RPMI7951 (cell line): ENCODE data around the gene PLSCR3. TPM values are rescaled to one million over a fixed set of nuclear protein-coding genes. Genes with fewer than 3 reads are reported as not detected.
A peak's percentile ranks its signal among the peaks of the same experiment; 100 is the strongest.

ENCODE experiments used
- DNase-seq: peaks from one replicate; pipeline ENCODE4 v3.0.0-alpha.2; 2012; ENCODE audit warnings: low read depth
- total RNA-seq: library from RNA; depleted of rRNA; stranded (reverse); fragments of >200 nt; shearing (Covaris generic); gene quantifications from 2 replicates; pipeline ENCODE4 v1.2.3, GENCODE V29; 2014

The PLSCR3 gene
- total RNA-seq, 1 experiment from 2014 or later: 23.2 TPM

- no peak for DNase-seq
Measured at GRCh38 chr17:7426896-7427489, 32.7 kb upstream of the PLSCR3 start.

GRCh38 chr17:7426203-7426863 is 32.0 kb upstream of the PLSCR3 start:
- DNase-seq: no peak

- DNase-seq: no peak
Measured at GRCh38 chr17:7425756-7426155, 31.4 kb upstream of the PLSCR3 start.

GRCh38 chr17:7425316-7425715 is 31.0 kb upstream of the PLSCR3 start, which contains the start of gene SPEM2:
SPEM2 (plus strand) TSS chr17:7425616; CDS start chr17:7425689, 73 bp downstream.
- no peak for DNase-seq

- DNase-seq: no peak
Measured at GRCh38 chr17:7423679-7424078, 29.4 kb upstream of the PLSCR3 start.

- DNase-seq: no peak
Measured at GRCh38 chr17:7421186-7421585, 26.9 kb upstream of the PLSCR3 start.

GRCh38 chr17:7419819-7420610 is 25.7 kb upstream of the PLSCR3 start, which contains the start of gene SPEM1:
SPEM1 (plus strand) TSS chr17:7420324; CDS start chr17:7420385, 61 bp downstream.
- no peak for DNase-seq

GRCh38 chr17:7418472-7419152 is 24.3 kb upstream of the PLSCR3 start:
- DNase-seq: no peak

GRCh38 chr17:7417056-7417655 is 22.8 kb upstream of the PLSCR3 start:
- no peak for DNase-seq

- DNase-seq: no peak
Measured at GRCh38 chr17:7416323-7416722, 22.0 kb upstream of the PLSCR3 start.

- DNase-seq: no peak
Measured at GRCh38 chr17:7415784-7416183, 21.5 kb upstream of the PLSCR3 start.

- no peak for DNase-seq
Measured at GRCh38 chr17:7414837-7415236, 20.5 kb upstream of the PLSCR3 start.

GRCh38 chr17:7413346-7413985 is 19.1 kb upstream of the PLSCR3 start:
- peak; percentile 90 for DNase-seq

GRCh38 chr17:7411427-7411750 is 17.1 kb upstream of the PLSCR3 start:
- no peak for DNase-seq

GRCh38 chr17:7410634-7411426 is 16.5 kb upstream of the PLSCR3 start:
- DNase-seq: no peak

- no peak for DNase-seq
Measured at GRCh38 chr17:7409716-7410115, 15.4 kb upstream of the PLSCR3 start.

GRCh38 chr17:7408863-7409262 is 14.5 kb upstream of the PLSCR3 start:
- DNase-seq: no peak

- no peak for DNase-seq
Measured at GRCh38 chr17:7408252-7408727, 14.0 kb upstream of the PLSCR3 start.

- no peak for DNase-seq
Measured at GRCh38 chr17:7407485-7408251, 13.3 kb upstream of the PLSCR3 start, which contains the start of gene NLGN2. NLGN2 (plus strand) TSS chr17:7407845; CDS start chr17:7408256, 411 bp downstream.
